GM12874 (cell line): ENCODE measurements around the gene GALNT14.

Source experiments
- CTCF ChIP-seq: IDR thresholded peaks from 2 replicates; pipeline ENCODE4 v1.5.1; 2011; ENCODE audit warnings: low read depth, mild to moderate bottlenecking, control low read depth, low read length, moderate library complexity; ENCODE audit not compliant: insufficient read depth

GALNT14 gene

GRCh38 chr2:31053929-31054782 lies 84.1 kb downstream of the GALNT14 start:
- TF ChIP-seq CTCF: no peak

GRCh38 chr2:31052284-31052683 lies 86.0 kb downstream of the GALNT14 start:
- TF ChIP-seq CTCF: no peak

DNA sequence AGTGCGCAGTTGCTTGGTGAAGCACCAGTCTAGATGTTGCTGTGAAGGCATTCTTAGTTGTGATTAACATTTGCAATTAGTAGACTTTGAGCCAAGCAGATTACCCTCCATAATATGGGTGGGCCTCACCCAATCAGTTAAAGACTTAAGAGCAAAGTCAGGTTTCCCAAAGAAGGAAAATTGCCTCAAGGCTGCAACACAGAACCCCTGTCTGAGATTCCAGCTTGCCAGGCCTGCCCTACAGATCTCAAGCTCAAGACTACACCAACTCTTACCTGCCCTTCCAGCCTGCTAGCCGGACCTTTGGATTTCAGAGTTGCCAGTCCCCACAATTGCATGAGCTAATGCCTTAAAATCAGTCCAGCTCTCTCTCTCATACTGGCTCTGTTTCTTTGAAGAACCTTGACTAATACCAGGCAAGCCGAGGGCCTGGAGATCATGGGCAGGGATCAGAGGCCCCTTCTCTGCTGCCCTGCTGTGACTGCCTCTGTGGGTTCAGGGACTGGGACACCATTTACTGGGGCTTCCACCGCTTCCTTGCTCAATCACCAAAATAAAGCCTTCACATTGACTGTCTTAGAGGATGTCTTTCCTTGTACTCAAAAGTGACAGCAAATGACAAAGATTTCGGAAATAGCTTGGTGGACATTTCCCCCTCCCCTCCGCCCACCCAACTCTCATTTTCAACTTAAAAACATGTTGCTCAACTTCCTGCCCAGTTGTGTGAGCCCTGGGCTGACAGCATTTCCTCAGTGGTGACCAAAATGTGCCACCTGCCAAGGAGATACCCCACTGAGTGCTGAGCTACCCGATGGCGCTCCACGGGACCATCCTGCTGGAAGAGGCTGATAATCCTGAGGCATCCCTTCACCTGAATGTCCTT lies 86.7 kb downstream of the GALNT14 start:
- no peak for TF ChIP-seq CTCF

DNA sequence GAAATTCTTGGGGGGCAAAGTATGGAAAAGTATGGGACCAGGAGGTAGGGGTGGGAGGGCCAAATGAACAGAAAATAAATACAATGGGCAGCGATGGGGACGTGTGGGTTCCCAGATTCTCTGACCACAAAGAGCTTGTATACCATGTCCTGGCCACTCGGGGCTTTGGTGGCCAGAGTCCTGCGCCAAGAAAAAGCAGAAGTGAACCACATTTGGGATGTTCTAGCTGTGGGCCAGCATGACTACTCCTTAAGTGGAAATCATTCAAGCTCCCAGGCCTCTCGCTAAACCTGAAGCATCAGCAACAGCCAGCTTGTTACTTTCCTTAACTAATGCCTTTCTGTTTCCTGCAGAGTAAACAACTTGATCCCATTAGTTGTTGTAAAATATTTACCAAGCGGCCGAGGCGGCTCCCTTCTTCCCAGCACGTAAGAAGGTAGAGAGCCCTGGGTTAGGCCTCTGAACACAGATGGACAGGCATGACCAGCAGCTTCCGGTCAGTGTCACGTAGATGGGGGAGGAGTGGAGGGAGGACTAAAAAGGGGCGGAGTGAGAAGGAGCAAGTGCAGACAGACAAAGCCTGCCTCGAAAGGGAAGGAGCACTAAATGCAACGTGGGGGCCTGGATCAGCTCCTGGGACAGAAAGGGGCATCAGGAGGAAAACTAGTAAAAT lies 88.2 kb downstream of the GALNT14 start:
- TF ChIP-seq CTCF: no peak

- TF ChIP-seq CTCF: no peak
Observed at GRCh38 chr2:31049264-31049663, 89.0 kb downstream of the GALNT14 start.

DNA sequence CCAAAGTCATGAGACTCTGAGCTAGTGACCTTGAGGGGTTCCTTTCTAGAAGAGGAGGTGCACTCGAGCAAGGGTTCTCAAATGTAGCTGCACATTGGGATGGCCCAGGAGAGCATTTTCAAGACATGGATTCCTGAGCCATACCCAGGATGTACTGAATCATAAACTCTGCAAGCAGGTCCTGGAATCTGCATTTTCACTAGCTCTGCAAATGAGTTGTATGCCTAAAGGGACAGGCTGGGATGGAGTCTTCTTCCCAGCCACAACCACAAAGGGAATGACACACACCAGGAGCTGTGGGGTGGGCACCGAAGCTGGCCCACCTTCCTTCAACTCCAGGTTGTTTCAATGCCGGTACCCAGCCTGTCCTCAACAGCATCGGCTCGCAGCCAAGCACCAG lies 90.6 kb downstream of the GALNT14 start:
- TF ChIP-seq CTCF: no peak

GRCh38 chr2:31038385-31038784 lies 99.9 kb downstream of the GALNT14 start:
- no peak for TF ChIP-seq CTCF
